CD4-positive, alpha-beta T cell treated with Interleukin-10 for 1 hour (primary cell): Measurements from ENCODE around the gene CXADR.
"Not testable (repeated sequence)": the region's sequence is repeated elsewhere in the genome, so short reads cannot be mapped to it uniquely, and the experiment has no call there.

ENCODE experiments used
- DNase-seq: peaks from one replicate; pipeline ENCODE4 v3.0.0-alpha.2; 2020

Gene CXADR

DNA sequence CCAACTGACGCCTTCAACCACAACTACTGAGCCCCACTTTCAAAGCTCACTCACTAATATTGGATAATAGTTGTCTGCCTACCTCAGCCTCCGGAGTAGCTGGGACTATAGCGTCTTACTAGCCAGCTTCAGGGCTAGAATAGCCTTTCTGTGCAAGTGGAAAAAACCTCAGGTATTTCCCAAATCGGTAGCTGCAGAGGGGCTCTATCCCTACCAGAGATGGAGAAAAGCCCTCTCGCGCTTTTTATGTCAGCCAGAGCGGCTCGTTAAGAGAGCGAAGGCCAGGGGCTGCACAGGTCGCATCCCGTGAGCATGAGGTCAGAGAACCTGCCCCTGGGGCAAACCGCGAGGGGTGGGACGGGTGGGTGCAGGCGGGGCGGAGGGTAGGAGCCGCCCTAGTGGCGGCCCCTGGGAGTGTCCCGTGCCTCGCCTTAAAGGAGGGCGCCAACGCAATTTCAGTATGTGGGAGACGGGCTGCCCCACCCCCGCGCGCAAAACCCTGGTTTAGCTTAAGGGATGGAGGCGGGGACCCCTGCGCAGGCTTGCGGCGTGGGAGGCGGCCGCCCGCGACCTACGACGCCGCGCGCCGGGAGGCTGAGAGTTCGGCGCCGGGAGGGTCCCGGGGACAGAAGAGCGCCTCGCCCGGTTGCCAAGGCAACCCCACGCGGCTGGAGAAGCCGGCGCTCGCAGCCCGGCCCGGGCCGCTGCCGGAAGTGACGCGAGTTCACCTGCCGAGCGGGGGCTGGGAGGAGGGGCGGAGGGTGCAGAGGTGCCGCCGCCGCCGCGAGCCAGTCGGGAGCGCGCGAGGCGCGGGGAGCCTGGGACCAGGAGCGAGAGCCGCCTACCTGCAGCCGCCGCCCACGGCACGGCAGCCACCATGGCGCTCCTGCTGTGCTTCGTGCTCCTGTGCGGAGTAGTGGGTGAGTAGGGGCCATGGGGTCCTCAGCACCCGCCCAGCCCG is at the start of gene CXADR:
CXADR (plus strand) TSS at position 791 of the 961 bp plus-strand sequence; CDS start at position 878, 87 bp downstream.
- peak; percentile 85 for DNase-seq

DNA sequence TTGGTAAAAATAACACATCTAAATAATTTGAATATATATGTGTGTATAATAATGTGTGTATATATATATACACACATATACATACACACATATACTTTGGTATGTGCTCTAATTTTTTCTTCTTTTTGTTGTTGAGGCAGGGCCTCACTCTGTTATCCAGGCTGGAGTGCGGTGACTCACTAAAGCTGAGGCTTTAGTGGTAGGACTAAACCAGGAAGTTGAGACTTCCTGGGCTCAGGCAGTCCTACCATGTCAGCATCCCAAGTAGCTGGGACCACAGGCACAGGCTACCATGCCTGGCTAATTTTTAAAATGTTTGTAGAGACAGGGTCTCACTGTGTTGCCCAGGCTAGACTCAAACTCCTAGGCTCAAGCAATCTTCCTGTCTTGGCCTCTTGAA is 46.7 kb upstream of the CXADR start:
- no peak for DNase-seq

- no peak for DNase-seq
These were observed 45.5 kb upstream of the CXADR start for GRCh38 chr21:17467392-17467791.

GRCh38 chr21:17467829-17468228 is 45.0 kb upstream of the CXADR start:
- no peak for DNase-seq

DNA sequence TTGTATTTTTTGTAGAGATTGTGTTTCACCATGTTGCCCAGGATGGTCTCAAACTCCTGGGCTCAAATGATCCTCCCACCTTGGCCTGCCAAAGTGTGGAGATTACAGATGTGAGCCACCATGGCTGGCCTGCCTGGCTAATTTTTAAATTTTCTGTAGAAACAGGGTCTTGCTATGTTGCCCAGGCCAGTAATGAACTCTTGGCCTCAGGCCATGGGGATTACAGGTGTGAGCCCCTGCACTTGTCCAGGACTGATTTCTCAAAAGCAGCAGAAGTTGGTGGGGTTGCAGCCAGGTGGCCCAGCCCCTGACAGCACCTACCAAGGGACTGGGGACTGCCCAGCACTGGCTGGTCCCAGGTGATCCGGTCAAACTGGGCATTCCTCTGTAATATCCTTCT is 44.1 kb upstream of the CXADR start:
- DNase-seq = no peak

DNA sequence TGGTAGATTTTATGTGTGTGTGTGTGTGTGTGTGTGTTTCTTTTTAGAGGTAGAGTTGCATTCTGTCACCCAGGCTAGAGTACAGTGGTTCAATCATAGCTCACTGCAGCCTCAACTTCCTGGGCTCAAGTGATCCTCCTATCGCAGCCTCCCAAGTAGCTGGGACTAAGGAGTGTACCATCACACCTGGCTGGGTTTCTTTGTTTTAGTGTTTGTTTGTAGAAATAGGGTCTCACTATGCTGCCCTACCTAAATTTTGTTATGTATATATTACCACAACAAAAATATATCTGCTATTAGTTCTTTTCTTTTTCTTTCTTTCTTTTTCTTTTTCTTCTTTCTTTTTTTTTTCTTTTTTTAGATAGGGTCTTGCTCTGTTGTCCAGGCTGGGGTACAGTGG is 43.1 kb upstream of the CXADR start:
- no peak for DNase-seq

DNA sequence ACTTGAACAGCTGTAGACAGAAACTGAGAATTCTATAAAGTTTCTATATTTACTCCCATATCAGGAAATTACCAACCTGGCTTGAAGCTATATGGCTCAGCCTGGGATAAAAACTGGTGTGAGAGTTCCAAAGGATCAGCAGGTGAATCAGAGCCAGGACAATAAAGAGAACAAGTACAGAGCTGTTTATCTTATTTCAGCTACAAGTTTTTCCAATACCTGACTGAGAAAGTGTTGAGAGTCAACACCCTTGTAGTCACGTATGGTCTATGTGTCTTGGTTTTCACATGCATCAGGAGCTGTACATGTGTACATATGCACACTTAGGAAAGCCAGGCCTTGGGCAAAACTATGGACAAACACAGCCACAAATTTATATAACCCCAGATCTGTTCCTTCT is 40.7 kb upstream of the CXADR start:
- no peak for DNase-seq

DNA sequence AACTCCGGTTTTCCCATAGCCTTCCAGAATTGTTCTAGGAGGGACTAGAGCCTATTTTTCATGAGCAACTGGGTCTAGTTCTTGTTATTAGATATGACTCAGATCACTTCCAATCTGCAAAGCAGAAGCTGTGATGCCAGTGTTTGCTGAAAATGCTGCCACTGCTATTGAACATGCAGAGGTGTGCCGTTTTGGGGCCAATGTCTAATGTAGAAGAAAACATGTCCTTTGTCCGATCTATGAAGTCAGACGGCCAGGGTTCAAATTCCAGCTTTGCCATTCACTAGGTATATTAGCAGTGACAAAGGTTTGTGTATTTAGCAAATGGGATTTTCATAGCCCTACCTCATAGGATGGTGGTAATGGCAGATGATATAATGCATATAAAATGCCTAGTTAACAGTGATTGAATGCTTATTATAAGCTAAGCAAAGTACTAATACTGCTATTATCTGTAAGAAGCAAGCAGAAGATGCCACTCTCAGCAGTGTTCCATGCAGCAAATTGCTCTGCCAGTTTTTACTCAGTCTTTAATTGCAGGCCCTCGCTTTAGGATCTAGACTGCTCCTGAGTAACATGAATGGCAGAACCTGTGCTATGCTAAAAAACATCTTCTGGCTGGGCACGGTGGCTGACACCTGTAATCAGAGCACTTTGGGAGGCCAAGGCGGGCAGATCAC is 40.1 kb upstream of the CXADR start:
- no peak for DNase-seq

GRCh38 chr21:17476006-17476405 is 36.8 kb upstream of the CXADR start:
- DNase-seq = no peak

DNA sequence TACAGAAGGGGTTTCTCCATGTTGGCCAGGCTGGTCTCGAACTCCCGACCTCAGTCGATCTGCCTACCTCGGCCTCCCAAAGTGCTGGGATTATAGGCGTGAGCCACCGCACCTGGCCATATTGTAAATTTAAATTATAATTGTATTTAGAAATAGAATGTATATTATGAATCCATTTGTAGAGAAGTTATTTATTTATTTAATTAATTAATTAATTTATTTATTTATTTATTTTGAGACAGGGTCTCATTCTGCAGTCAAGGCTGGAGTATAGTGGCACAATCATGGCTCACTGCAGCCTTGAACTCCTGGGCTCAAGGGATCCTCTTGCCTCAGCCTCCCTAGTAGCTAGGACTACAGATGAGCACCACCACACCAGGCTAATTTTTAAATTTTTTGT is 34.7 kb upstream of the CXADR start:
- DNase-seq = not testable (repeated sequence)

GRCh38 chr21:17479606-17480005 is 33.2 kb upstream of the CXADR start:
- DNase-seq = no peak

DNA sequence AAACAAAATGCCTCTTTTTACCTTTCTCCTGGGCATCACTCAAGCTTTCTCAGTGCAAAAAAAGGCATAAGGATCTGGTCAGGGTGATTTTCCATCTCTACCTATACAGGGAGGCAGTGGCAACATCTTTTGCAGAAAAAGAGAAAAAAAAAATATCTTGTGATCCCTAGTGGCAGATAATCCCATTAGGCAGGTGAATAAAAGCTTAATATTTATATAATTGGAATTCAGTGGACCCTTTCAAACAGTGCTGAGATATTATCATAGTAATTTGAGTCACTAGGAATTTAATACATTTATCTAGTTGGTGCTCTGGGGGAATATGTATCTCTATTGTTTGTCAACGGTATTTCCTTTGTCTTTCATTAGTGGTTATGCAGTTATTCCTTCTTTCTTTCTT is 29.9 kb upstream of the CXADR start:
- DNase-seq = no peak

- no peak for DNase-seq
These were observed 24.2 kb upstream of the CXADR start for GRCh38 chr21:17488620-17489019.

DNA sequence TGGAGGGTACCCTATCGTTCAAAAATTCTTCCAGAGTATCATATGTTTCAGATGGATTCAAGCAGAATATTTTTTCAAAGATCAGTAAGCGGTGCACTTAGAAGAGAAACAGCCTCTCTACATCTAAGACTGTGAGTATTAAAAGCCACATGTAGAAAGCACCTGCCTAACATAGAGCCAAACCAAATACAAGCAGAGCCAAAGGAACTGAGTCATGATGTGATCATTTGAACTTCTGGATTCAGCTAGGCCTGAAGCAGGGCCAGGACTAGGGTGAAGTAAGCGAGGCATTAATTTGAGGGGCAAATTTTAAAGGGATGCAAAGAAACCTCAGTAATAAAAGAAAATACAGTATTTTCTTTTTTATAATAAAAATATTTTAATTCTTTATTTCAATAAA is 23.3 kb upstream of the CXADR start:
- DNase-seq = not testable (repeated sequence)

DNA sequence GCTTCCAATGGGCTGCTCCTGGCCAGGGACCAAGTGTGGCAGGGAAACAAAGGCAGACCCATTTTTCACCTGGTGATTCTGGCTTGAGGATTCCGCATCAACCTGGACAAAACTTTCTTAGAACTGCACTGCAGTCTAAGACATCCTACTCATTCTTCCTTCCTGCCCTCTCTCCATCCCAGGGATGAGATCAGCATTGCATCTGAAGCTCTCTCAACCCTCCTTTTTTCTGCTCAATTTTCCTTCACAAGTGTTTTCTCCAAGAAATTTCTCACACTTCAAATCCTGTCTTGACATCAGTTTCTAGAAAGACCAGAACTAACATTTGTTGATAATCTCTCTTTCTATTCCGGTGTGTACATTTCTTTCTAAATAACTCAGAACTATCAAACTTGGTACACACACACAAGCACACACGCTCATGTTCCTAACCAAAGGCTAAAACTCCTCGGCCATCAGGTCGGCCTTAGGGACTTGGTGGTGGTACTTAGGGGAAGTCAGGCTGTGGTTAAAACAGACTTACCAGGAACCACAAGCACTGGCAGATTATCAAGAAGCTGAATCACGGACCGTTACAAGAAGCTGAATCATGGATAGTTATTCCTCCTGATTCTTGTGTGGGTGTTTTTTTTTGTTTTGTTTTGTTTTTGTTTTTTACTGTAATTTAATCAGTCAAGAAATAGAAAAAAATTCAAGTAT is 21.0 kb upstream of the CXADR start:
- no peak for DNase-seq

GRCh38 chr21:17492415-17493168 is 20.3 kb upstream of the CXADR start:
- DNase-seq = no peak

GRCh38 chr21:17494051-17494450 is 18.8 kb upstream of the CXADR start:
- no peak for DNase-seq

DNA sequence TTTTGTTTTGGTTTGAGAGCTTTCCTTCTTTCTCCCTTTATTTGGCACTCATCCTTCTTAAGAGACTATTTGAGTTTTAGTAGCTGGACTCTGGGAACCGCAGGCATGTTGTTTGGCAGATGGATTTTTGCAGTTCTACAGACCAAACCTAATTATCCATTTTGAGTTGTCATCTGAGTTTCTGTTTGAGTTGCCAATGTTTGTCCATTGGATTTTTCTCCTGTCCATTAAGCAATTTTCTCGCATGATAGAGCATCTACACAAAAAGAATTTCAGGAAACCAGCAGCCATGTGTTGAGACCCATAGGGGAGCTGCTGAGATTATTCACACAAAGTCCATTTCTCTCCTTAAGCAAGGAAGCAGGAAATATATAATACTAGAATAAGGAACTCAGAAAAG is 17.2 kb upstream of the CXADR start:
- no peak for DNase-seq

- no peak for DNase-seq
These were observed 15.5 kb upstream of the CXADR start for GRCh38 chr21:17497316-17497715.

DNA sequence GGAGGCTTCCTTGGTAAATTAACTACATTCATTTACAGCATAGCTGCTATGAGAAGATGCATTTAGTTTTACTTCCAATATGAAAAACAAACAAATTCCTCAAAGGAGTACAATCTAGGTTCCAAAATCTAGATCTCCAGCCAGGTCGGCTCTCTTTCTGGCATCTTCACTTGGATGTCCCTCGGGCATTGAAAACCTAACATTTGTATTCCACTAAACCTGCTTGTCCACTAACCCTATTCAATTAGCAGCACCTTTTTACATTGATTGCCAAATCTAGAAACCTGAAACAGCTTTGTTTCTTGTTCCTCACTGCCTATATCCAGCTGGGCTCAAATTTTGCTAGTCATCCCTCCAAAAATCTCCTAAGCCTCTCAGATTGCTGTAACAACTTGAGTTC is 14.3 kb upstream of the CXADR start:
- DNase-seq = no peak

DNA sequence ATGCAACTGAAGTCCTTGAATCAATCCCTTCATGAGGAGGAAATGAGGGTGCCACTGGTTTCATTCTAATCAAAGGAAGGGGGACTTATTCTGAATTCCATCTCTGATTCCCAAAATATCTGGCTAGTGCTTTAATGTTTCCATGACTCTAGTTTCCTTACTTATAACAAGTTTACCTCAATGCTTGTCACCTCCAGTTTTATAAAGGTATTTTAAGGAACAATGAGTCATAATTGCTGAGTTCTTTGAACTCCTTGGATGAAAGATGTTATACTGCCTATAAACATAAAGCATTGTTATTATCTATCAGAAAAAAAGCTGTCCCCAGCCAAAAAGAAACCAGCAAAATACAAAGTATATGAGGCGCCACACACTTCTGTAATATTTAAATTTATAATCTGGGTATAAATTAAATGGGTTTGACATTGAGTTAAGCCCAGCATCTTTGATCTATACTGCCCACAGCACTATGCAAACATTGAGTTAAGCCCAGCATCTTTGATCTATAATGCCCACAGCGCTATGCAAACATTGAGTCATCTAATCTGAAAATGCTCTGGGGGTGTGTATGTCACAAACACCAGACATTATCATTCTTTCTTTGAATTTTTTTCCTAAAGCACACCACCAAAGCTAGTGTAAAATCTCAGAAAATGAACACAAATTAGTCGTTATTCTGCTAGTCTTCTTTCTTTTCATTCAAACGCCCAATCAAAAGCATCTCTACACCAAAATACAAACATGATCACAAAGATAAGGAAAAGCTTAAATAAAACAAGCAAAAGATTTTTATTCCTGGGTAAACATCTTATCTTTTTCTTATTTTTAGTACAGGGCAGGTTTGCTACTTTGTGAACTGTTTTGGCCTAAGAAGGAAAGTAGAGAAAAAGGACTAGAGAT is 11.5 kb upstream of the CXADR start:
- no peak for DNase-seq

DNA sequence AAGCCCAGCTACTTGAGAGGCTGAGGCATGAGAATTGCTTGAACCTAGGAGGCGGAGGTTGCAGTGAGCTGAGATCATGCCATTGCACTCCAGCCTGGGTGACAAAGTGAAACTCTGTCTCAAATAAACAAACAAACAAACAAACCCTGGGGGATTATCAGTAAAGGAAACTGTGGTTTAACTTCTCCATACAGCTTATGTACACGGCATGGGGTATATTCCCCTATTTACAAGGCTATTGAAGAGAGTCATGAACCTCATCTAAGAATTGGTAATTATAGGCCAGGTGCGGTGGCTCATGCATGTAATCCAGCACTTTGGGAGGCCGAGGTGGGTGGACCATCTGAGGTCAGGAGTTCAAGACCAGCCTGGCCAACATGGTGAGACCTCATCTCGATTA is 9.9 kb upstream of the CXADR start:
- DNase-seq = not testable (repeated sequence)
